Activated T-cell treated with anti-CD3 and anti-CD28 coated beads for 48 hours (primary cell): Measurements from ENCODE around the gene ZXDA.

ENCODE experiments used
- DNase-seq: peaks from one replicate; pipeline ENCODE4 v3.0.0-alpha.2; 2020; ENCODE audit warnings: low read depth

ZXDA gene

DNA sequence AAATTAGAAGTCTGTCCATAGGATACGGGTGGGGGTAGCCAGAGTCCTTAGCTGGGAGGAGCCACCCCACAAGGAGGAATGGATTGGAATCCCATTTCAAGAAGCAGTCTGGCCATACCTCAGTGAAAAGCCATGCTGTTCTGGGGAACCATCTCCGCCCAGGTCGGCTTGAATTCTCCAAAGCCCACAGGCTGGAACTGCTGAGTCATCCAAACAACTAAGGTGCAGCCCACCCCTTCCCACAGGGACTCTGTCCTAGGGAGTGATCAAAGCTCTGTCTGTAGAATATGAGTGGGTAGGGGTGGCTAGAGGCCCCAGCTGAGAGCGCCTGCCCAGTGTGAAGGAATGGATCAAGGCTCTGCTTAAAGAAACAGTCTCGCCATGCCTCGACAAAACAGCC, 38.8 kb downstream of the ZXDA start:
- no peak for DNase-seq
